Left kidney (tissue), 1 donor: ENCODE results near the gene GDI1. TPM values are rescaled to one million over a fixed set of nuclear protein-coding genes. Genes with fewer than 3 reads are reported as not detected.

Experiments used
- polyA plus RNA-seq: library from polyadenylated mRNA; unstranded; fragments of 120-200 nt; gene quantifications from one replicate; pipeline ENCODE4 v1.2.1, GENCODE V29; 2013; ENCODE audit not compliant: insufficient read length

Gene GDI1
- polyA plus RNA-seq, 1 donor, result 126 TPM

Other genes starting within 250 kb of the GDI1 start
- not detected for gene OPN1MW2, start 217.4 kb upstream of the GDI1 start, polyA plus RNA-seq
- gene OPN1MW3, start 179.6 kb upstream of the GDI1 start, polyA plus RNA-seq, result not detected
- not detected for gene TEX28, start 142.0 kb upstream of the GDI1 start, polyA plus RNA-seq
- gene TKTL1, start 141.4 kb upstream of the GDI1 start, polyA plus RNA-seq, result 0.28 TPM
- gene FLNA, start 62.5 kb upstream of the GDI1 start, polyA plus RNA-seq, result 416 TPM
- gene EMD, start 57.9 kb upstream of the GDI1 start, polyA plus RNA-seq, result 68.2 TPM
- 2,735 TPM for gene RPL10, start 38.8 kb upstream of the GDI1 start, polyA plus RNA-seq
- 13.1 TPM for gene DNASE1L1, start 27.9 kb upstream of the GDI1 start, polyA plus RNA-seq
- 39.1 TPM for gene TAFAZZIN, start 25.6 kb upstream of the GDI1 start, polyA plus RNA-seq
- gene ATP6AP1, start 8.5 kb upstream of the GDI1 start, polyA plus RNA-seq, result 140 TPM
- gene FAM50A, start 7.0 kb downstream of the GDI1 start, polyA plus RNA-seq, result 49.6 TPM
- 60.5 TPM for gene PLXNA3, start 21.1 kb downstream of the GDI1 start, polyA plus RNA-seq
- gene LAGE3, start 42.1 kb downstream of the GDI1 start, polyA plus RNA-seq, result 8.9 TPM
- 24.5 TPM for gene UBL4A, start 49.5 kb downstream of the GDI1 start, polyA plus RNA-seq
- 15.2 TPM for gene SLC10A3, start 53.5 kb downstream of the GDI1 start, polyA plus RNA-seq
- gene FAM3A, start 79.1 kb downstream of the GDI1 start, polyA plus RNA-seq, result 28.7 TPM
- gene G6PD, start 109.7 kb downstream of the GDI1 start, polyA plus RNA-seq, result 41.7 TPM
- gene IKBKG, start 110.5 kb downstream of the GDI1 start, polyA plus RNA-seq, result 14.0 TPM
- not detected for gene CTAG1A, start 148.0 kb downstream of the GDI1 start, polyA plus RNA-seq
- gene CTAG1B, start 182.1 kb downstream of the GDI1 start, polyA plus RNA-seq, result not detected
- not detected for gene CTAG2, start 216.4 kb downstream of the GDI1 start, polyA plus RNA-seq